Endothelial cell of umbilical vein (primary cell): ENCODE measurements around the gene PARD6G.

ENCODE experiments used
- CTCF ChIP-seq, 2 donors: IDR thresholded peaks; 1 replicate in 1 of 2; 2 replicates in 1 of 2; pipeline ENCODE4 v1.5.1; 2011; ENCODE audit warnings: low read length in 2 of 2, mild to moderate bottlenecking in 2 of 2, moderate library complexity in 2 of 2, control low read depth in 1 of 2, inconsistent platforms in 1 of 2, low read depth in 1 of 2; ENCODE audit not compliant: insufficient read depth in 1 of 2; ENCODE audit errors: extremely low read depth in 1 of 2
- MYC ChIP-seq: IDR thresholded peaks from one replicate; pipeline ENCODE4 v1.6.1; 2011; ENCODE audit warnings: mild to moderate bottlenecking, low read depth, low read length
- POLR2AphosphoS5 ChIP-seq: IDR thresholded peaks from 2 replicates; pipeline ENCODE4 v1.6.1; 2012; ENCODE audit warnings: low read depth, mild to moderate bottlenecking, control low read depth, low read length, moderate library complexity; ENCODE audit not compliant: insufficient read depth

DNA sequence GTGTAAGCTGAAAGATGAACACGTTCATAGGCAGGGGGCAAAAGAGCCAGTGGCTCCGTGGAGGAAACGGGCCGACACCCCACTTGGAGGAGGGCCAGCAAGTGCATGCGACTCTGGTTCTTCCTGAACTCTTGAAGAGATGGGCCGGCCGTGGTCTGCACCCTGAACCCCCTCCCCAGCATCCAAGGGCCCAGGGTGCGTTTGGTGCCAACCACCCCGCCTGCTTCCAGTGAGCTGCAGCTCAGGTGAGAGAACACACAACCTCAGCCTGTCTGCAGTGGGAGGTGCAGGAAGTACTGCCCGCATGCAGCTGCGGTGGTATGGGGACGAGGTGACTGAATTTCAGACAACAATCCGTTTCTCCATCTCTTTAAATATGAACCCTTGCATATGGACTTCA is 79.4 kb downstream of the PARD6G start:
- TF ChIP-seq CTCF (IDR thresholded peaks at IDR 0.05; ENCODE audit: extremely low read depth in 1 of 2, insufficient read depth in 1 of 2, low read depth in 1 of 2, low read length in 2 of 2) (no peak), POLR2AphosphoS5 (no peak), MYC (no peak)
